Epidermal melanocyte (primary cell): ENCODE results near the gene DNM1.
"Not testable (repeated sequence)": the region's sequence is repeated elsewhere in the genome, so short reads cannot be mapped to it uniquely, and the experiment has no call there.

Experiments used
- DNase-seq: peaks from one replicate; pipeline ENCODE4 v3.0.0; 2011; ENCODE audit warnings: low spot score; ENCODE audit not compliant: insufficient read length

The DNM1 gene

GRCh38 chr9:128222880-128223670, 19.9 kb downstream of the DNM1 start:
- DNase-seq: no peak

GRCh38 chr9:128224877-128225276, 21.7 kb downstream of the DNM1 start:
- no peak for DNase-seq

- DNase-seq: no peak
Measured at GRCh38 chr9:128225770-128226411, 22.7 kb downstream of the DNM1 start.

GRCh38 chr9:128226412-128226801, 23.2 kb downstream of the DNM1 start:
- DNase-seq: no peak

GRCh38 chr9:128230897-128231296, 27.7 kb downstream of the DNM1 start:
- DNase-seq: not testable (repeated sequence)

- DNase-seq: no peak
Measured at GRCh38 chr9:128231638-128232527, 28.7 kb downstream of the DNM1 start.

- no peak for DNase-seq
Measured at GRCh38 chr9:128232528-128233428, 29.6 kb downstream of the DNM1 start.

- no peak for DNase-seq
Measured at GRCh38 chr9:128233817-128234406, 30.7 kb downstream of the DNM1 start.

GRCh38 chr9:128242124-128242523, 38.9 kb downstream of the DNM1 start:
- no peak for DNase-seq

GRCh38 chr9:128242828-128243214, 39.6 kb downstream of the DNM1 start:
- no peak for DNase-seq

- peak; percentile 62 for DNase-seq
Measured at GRCh38 chr9:128243215-128244018, 40.2 kb downstream of the DNM1 start.

- DNase-seq: no peak
Measured at GRCh38 chr9:128244091-128244836, 41.1 kb downstream of the DNM1 start.

- DNase-seq: peak; percentile 50
Measured at GRCh38 chr9:128244837-128245231, 41.7 kb downstream of the DNM1 start.

- no peak for DNase-seq
Measured at GRCh38 chr9:128245421-128246151, 42.4 kb downstream of the DNM1 start.

GRCh38 chr9:128246471-128246870, 43.3 kb downstream of the DNM1 start:
- DNase-seq: no peak

GRCh38 chr9:128247226-128247803, 44.1 kb downstream of the DNM1 start:
- no peak for DNase-seq

- no peak for DNase-seq
Measured at GRCh38 chr9:128249558-128249907, 46.4 kb downstream of the DNM1 start.
